ENCODE results near the gene SYNGAP1.
"Not testable (repeated sequence)": the region's sequence is repeated elsewhere in the genome, so short reads cannot be mapped to it uniquely, and the experiment has no call there.

SYNGAP1 gene

GRCh38 chr6:33483678-33484077 lies 63.8 kb downstream of the SYNGAP1 start:
- no peak for DNase-seq

GRCh38 chr6:33484673-33485262 lies 64.9 kb downstream of the SYNGAP1 start:
- DNase-seq = not testable (repeated sequence)

GRCh38 chr6:33485680-33486079 lies 65.8 kb downstream of the SYNGAP1 start:
- not testable (repeated sequence) for DNase-seq

- DNase-seq = no peak
These were observed 68.5 kb downstream of the SYNGAP1 start for GRCh38 chr6:33488339-33488738.

GRCh38 chr6:33490198-33490597 lies 70.3 kb downstream of the SYNGAP1 start:
- no peak for DNase-seq

GRCh38 chr6:33490621-33491020 lies 70.8 kb downstream of the SYNGAP1 start:
- no peak for DNase-seq

- peak; percentile 11 for DNase-seq
These were observed 72.2 kb downstream of the SYNGAP1 start for GRCh38 chr6:33492093-33492492.

GRCh38 chr6:33497157-33497556 lies 77.3 kb downstream of the SYNGAP1 start:
- DNase-seq = no peak

GRCh38 chr6:33502486-33502885 lies 82.6 kb downstream of the SYNGAP1 start:
- DNase-seq = no peak

- no peak for DNase-seq
These were observed 84.6 kb downstream of the SYNGAP1 start for GRCh38 chr6:33504486-33504885.

Measured in CD4-positive, alpha-beta T cell treated with Interleukin-12 subunit alpha and Interleukin-12 subunit beta, for 1 hour (primary cell).